Activated T-helper 17 cell treated with anti-CD3 and anti-CD28 coated beads, Interleukin-2, amount 50 U/mL, for 72 hours (primary cell): Measurements from ENCODE around the gene ABHD17A. TPM values are rescaled to one million over a fixed set of nuclear protein-coding genes. Genes with fewer than 3 reads are reported as not detected.

Experiments used
- ATAC-seq: fragments of 150-1000 bp; cut with Tn5 transposase; replicated peaks from 2 replicates; pipeline ENCODE4 v1.10.0; 2021; ENCODE audit warnings: mild to moderate bottlenecking, moderate library complexity
- H3K27ac Mint-ChIP-seq: one replicate; pipeline ENCODE4 v1.8.0; 2022; ENCODE audit warnings: mixed read lengths
- H3K27me3 Mint-ChIP-seq: one replicate; pipeline ENCODE4 v1.8.0; 2022; ENCODE audit warnings: mixed read lengths
- H3K36me3 Mint-ChIP-seq: one replicate; pipeline ENCODE4 v1.8.0; 2022; ENCODE audit warnings: low read depth, mild to moderate bottlenecking, mixed read lengths
- H3K4me1 Mint-ChIP-seq: one replicate; pipeline ENCODE4 v1.8.0; 2022; ENCODE audit warnings: mixed read lengths
- H3K4me3 Mint-ChIP-seq: one replicate; pipeline ENCODE4 v1.8.0; 2022; ENCODE audit warnings: mild to moderate bottlenecking, mixed read lengths
- H3K9me3 Mint-ChIP-seq: one replicate; pipeline ENCODE4 v1.8.0; 2022; ENCODE audit warnings: mixed read lengths
- total RNA-seq, 2 donors: library from RNA; stranded (reverse); gene quantifications; one replicate each; pipeline ENCODE4 v1.2.3, GENCODE V29; 2022

Gene ABHD17A
- total RNA-seq, 2 donors from 2014 or later, result 84.4 to 109 TPM

GRCh38 chr19:1850809-1851653 lies 34.3 kb downstream of the ABHD17A start:
- peaks cover 17% of the 10 kb centered on the region for H3K4me1 Mint-ChIP-seq
- ATAC-seq, result no peak
- H3K27ac Mint-ChIP-seq, result no peak overlapping the region
- H3K27me3 Mint-ChIP-seq, result no peaks in the 10 kb centered on the region
- H3K9me3 Mint-ChIP-seq, result no peaks in the 10 kb centered on the region
- peaks cover 13% of the 10 kb centered on the region for H3K36me3 Mint-ChIP-seq
- no peak overlapping the region for H3K4me3 Mint-ChIP-seq

- peaks cover 17% of the 10 kb centered on the region for H3K36me3 Mint-ChIP-seq
- no peaks in the 10 kb centered on the region for H3K27me3 Mint-ChIP-seq
- H3K27ac Mint-ChIP-seq, result peak overlapping the region; percentile 20
- H3K4me1 Mint-ChIP-seq, result peaks cover 18% of the 10 kb centered on the region
- no peaks in the 10 kb centered on the region for H3K9me3 Mint-ChIP-seq
- no peak for ATAC-seq
- no peak overlapping the region for H3K4me3 Mint-ChIP-seq
These were observed 35.4 kb downstream of the ABHD17A start for GRCh38 chr19:1849886-1850398.

GRCh38 chr19:1849132-1849474 lies 36.2 kb downstream of the ABHD17A start:
- Mint-ChIP-seq H3K9me3 (no peaks in the 10 kb centered on the region), H3K27ac (peak overlapping the region; percentile 79), H3K27me3 (no peaks in the 10 kb centered on the region), H3K36me3 (peaks cover 18% of the 10 kb centered on the region), H3K4me3 (peak overlapping the region; percentile 62), H3K4me1 (peaks cover 20% of the 10 kb centered on the region)
- no peak for ATAC-seq

- Mint-ChIP-seq H3K27me3 (no peaks in the 10 kb centered on the region), H3K4me3 (peak within 1 kb of the TSS; percentile 84), H3K4me1 (peaks cover 19% of the 10 kb centered on the region), H3K36me3 (peaks cover 22% of the 10 kb centered on the region), H3K27ac (peak within 1 kb of the TSS; percentile 96), H3K9me3 (no peaks in the 10 kb centered on the region)
- peak; percentile 85 for ATAC-seq
These were observed 36.7 kb downstream of the ABHD17A start, which contains the start of gene REXO1 for GRCh38 chr19:1848399-1849131. TSS of gene REXO1 (minus strand) at chr19:1848483. CDS start at chr19:1848358, 125 bp downstream.

- Mint-ChIP-seq H3K27me3 (no peaks in the 10 kb centered on the region), H3K9me3 (no peaks in the 10 kb centered on the region), H3K4me3 (peak overlapping the region; percentile 84), H3K27ac (peak overlapping the region; percentile 96), H3K36me3 (peaks cover 22% of the 10 kb centered on the region), H3K4me1 (peaks cover 15% of the 10 kb centered on the region)
- peak; percentile 37 for ATAC-seq
These were observed 37.5 kb downstream of the ABHD17A start for GRCh38 chr19:1847684-1848398.

- Mint-ChIP-seq H3K4me1 (peaks cover 15% of the 10 kb centered on the region), H3K4me3 (peak overlapping the region; percentile 84), H3K36me3 (peaks cover 22% of the 10 kb centered on the region), H3K27ac (peak overlapping the region; percentile 96), H3K9me3 (no peaks in the 10 kb centered on the region), H3K27me3 (no peaks in the 10 kb centered on the region)
- no peak for ATAC-seq
These were observed 38.0 kb downstream of the ABHD17A start for GRCh38 chr19:1847348-1847683.

- Mint-ChIP-seq H3K4me3 (peak overlapping the region; percentile 84), H3K36me3 (peaks cover 29% of the 10 kb centered on the region), H3K27me3 (no peaks in the 10 kb centered on the region), H3K4me1 (peaks cover 15% of the 10 kb centered on the region), H3K27ac (peak overlapping the region; percentile 96), H3K9me3 (no peaks in the 10 kb centered on the region)
- no peak for ATAC-seq
These were observed 38.6 kb downstream of the ABHD17A start for GRCh38 chr19:1846517-1847204.

- no peaks in the 10 kb centered on the region for H3K9me3 Mint-ChIP-seq
- peaks cover 15% of the 10 kb centered on the region for H3K4me1 Mint-ChIP-seq
- H3K27me3 Mint-ChIP-seq, result no peaks in the 10 kb centered on the region
- H3K4me3 Mint-ChIP-seq, result peak overlapping the region; percentile 84
- no peak for ATAC-seq
- peaks cover 29% of the 10 kb centered on the region for H3K36me3 Mint-ChIP-seq
- H3K27ac Mint-ChIP-seq, result peak overlapping the region; percentile 78
These were observed 39.7 kb downstream of the ABHD17A start for GRCh38 chr19:1845642-1846041.

GRCh38 chr19:1845125-1845515 lies 40.2 kb downstream of the ABHD17A start:
- Mint-ChIP-seq H3K4me1 (peaks cover 13% of the 10 kb centered on the region), H3K9me3 (no peaks in the 10 kb centered on the region), H3K27ac (no peak overlapping the region), H3K27me3 (no peaks in the 10 kb centered on the region), H3K4me3 (no peak overlapping the region), H3K36me3 (peaks cover 29% of the 10 kb centered on the region)
- ATAC-seq, result no peak

- H3K4me1 Mint-ChIP-seq, result peaks cover 10% of the 10 kb centered on the region
- no peaks in the 10 kb centered on the region for H3K27me3 Mint-ChIP-seq
- no peak overlapping the region for H3K27ac Mint-ChIP-seq
- H3K9me3 Mint-ChIP-seq, result no peaks in the 10 kb centered on the region
- H3K4me3 Mint-ChIP-seq, result no peak overlapping the region
- ATAC-seq, result no peak
- H3K36me3 Mint-ChIP-seq, result peaks cover 29% of the 10 kb centered on the region
These were observed 40.7 kb downstream of the ABHD17A start for GRCh38 chr19:1844513-1845124.

- H3K9me3 Mint-ChIP-seq, result no peaks in the 10 kb centered on the region
- H3K27ac Mint-ChIP-seq, result no peak overlapping the region
- no peak for ATAC-seq
- H3K27me3 Mint-ChIP-seq, result no peaks in the 10 kb centered on the region
- peaks cover 10% of the 10 kb centered on the region for H3K4me1 Mint-ChIP-seq
- peaks cover 29% of the 10 kb centered on the region for H3K36me3 Mint-ChIP-seq
- no peak overlapping the region for H3K4me3 Mint-ChIP-seq
These were observed 41.5 kb downstream of the ABHD17A start for GRCh38 chr19:1843646-1844394.

- Mint-ChIP-seq H3K4me3 (no peak overlapping the region), H3K4me1 (peaks cover 10% of the 10 kb centered on the region), H3K27me3 (no peaks in the 10 kb centered on the region), H3K27ac (no peak overlapping the region), H3K9me3 (no peaks in the 10 kb centered on the region), H3K36me3 (peaks cover 33% of the 10 kb centered on the region)
- no peak for ATAC-seq
These were observed 42.2 kb downstream of the ABHD17A start for GRCh38 chr19:1843116-1843515.
